ENCODE measurements around the gene SAMD1. TPM values are rescaled to one million over a fixed set of nuclear protein-coding genes. Genes with fewer than 3 reads are reported as not detected.
A peak's percentile ranks its signal among the peaks of the same experiment; 100 is the strongest.

Gene SAMD1
- total and polyA plus RNA-seq, 2 of the 13 experiments (the other 11 are each of a cell fraction or from before 2014, with no cell fraction given), result 17.5 to 45.0 TPM

DNA sequence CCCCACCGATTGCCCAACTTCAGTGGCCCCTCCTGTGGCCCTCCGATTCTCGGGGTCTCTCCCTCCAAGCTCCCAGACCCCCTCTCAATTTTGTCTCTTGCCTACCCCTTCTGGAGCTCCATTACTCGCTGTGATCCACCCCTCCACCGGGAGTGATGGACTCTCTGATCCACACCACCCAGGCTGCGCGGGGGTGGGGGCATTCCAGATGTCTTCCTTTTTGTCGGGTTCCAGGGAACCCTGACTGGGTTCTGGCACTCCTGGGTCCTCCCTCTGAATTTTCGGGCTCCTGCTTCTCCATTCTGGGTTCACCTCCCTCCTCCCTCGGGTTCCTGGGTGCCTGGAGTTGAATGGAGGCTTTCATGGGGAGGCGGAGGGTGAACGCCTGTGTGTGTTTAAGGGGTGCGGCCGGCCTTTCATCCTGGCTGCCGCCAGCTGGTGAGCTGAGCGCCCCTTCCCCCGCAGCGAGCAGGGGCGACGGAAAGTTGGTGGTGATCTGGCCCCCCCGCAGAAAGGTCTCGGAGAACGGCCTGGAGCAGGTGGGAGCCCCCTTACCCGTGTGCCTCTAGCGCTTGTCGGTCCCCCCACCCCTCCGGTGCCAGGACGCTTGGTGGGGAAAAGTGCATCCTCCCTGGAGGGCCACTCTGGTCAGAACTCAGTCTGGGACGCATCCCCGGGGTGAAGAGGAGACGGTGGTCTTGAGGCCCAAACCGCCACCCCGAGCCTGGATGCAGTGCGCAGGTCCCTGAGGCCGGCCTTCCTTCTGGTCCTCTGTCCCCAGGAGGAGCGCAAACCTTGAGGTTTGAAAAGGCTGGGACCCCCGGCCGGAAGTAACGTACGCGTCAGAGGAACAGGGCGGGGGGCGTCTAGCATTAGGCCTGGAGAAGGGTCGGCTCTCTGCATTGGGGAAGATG is 16.4 kb downstream of the SAMD1 start (continued):
- no peak for TF ChIP-seq SOX6 (IDR thresholded peaks at IDR 0.05)
- no peak for TF ChIP-seq SOX6 (CRISPR knock-in tag; IDR thresholded peaks at IDR 0.05)
- no peak for TF ChIP-seq KDM4B (CRISPR knock-in tag; IDR thresholded peaks at IDR 0.05)
- no peak for TF ChIP-seq HNF4G (IDR thresholded peaks at IDR 0.05; ENCODE audit: borderline replicate concordance, low read depth, low read length)
- no peak for TF ChIP-seq HNF4G (CRISPR knock-in tag; IDR thresholded peaks at IDR 0.05; ENCODE audit: borderline replicate concordance, low read depth)
- no peak for TF ChIP-seq YEATS2 (CRISPR knock-in tag; IDR thresholded peaks at IDR 0.05; ENCODE audit: borderline replicate concordance)
- no peak for TF ChIP-seq ZFP41 (CRISPR knock-in tag; IDR thresholded peaks at IDR 0.05; ENCODE audit: borderline replicate concordance)
- TF ChIP-seq, protein P1, sequence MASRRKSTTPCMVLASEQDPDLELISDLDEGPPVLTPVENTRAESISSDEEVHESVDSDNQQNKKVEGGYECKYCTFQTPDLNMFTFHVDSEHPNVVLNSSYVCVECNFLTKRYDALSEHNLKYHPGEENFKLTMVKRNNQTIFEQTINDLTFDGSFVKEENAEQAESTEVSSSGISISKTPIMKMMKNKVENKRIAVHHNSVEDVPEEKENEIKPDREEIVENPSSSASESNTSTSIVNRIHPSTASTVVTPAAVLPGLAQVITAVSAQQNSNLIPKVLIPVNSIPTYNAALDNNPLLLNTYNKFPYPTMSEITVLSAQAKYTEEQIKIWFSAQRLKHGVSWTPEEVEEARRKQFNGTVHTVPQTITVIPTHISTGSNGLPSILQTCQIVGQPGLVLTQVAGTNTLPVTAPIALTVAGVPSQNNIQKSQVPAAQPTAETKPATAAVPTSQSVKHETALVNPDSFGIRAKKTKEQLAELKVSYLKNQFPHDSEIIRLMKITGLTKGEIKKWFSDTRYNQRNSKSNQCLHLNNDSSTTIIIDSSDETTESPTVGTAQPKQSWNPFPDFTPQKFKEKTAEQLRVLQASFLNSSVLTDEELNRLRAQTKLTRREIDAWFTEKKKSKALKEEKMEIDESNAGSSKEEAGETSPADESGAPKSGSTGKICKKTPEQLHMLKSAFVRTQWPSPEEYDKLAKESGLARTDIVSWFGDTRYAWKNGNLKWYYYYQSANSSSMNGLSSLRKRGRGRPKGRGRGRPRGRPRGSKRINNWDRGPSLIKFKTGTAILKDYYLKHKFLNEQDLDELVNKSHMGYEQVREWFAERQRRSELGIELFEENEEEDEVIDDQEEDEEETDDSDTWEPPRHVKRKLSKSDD (CRISPR knock-in tag; IDR thresholded peaks at IDR 0.05; ENCODE audit: low read depth), result 0 out of 2 replicates have a peak, but pooled peaks have one; percentile 25
- TF ChIP-seq ZFYVE20 (CRISPR knock-in tag; IDR thresholded peaks at IDR 0.05; ENCODE audit: borderline replicate concordance, low read depth), result no peak
- TF ChIP-seq, protein P2, sequence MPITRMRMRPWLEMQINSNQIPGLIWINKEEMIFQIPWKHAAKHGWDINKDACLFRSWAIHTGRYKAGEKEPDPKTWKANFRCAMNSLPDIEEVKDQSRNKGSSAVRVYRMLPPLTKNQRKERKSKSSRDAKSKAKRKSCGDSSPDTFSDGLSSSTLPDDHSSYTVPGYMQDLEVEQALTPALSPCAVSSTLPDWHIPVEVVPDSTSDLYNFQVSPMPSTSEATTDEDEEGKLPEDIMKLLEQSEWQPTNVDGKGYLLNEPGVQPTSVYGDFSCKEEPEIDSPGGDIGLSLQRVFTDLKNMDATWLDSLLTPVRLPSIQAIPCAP (CRISPR knock-in tag; IDR thresholded peaks at IDR 0.05; ENCODE audit: low read depth), result no peak
- no peak for TF ChIP-seq HIVEP1 (CRISPR knock-in tag; IDR thresholded peaks at IDR 0.05)
- TF ChIP-seq ESRRA (CRISPR knock-in tag; IDR thresholded peaks at IDR 0.05; ENCODE audit: low read depth), result no peak
- no peak for TF ChIP-seq HHEX (CRISPR knock-in tag; IDR thresholded peaks at IDR 0.05)
- TF ChIP-seq ZNF382 (CRISPR knock-in tag; IDR thresholded peaks at IDR 0.05; ENCODE audit: borderline replicate concordance), result no peak
- TF ChIP-seq ZNF430 (CRISPR knock-in tag; IDR thresholded peaks at IDR 0.05), result no peak
- no peak for TF ChIP-seq ARNT (IDR thresholded peaks at IDR 0.05)
- TF ChIP-seq, protein P3, sequence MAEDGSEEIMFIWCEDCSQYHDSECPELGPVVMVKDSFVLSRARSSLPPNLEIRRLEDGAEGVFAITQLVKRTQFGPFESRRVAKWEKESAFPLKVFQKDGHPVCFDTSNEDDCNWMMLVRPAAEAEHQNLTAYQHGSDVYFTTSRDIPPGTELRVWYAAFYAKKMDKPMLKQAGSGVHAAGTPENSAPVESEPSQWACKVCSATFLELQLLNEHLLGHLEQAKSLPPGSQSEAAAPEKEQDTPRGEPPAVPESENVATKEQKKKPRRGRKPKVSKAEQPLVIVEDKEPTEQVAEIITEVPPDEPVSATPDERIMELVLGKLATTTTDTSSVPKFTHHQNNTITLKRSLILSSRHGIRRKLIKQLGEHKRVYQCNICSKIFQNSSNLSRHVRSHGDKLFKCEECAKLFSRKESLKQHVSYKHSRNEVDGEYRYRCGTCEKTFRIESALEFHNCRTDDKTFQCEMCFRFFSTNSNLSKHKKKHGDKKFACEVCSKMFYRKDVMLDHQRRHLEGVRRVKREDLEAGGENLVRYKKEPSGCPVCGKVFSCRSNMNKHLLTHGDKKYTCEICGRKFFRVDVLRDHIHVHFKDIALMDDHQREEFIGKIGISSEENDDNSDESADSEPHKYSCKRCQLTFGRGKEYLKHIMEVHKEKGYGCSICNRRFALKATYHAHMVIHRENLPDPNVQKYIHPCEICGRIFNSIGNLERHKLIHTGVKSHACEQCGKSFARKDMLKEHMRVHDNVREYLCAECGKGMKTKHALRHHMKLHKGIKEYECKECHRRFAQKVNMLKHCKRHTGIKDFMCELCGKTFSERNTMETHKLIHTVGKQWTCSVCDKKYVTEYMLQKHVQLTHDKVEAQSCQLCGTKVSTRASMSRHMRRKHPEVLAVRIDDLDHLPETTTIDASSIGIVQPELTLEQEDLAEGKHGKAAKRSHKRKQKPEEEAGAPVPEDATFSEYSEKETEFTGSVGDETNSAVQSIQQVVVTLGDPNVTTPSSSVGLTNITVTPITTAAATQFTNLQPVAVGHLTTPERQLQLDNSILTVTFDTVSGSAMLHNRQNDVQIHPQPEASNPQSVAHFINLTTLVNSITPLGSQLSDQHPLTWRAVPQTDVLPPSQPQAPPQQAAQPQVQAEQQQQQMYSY (CRISPR knock-in tag; IDR thresholded peaks at IDR 0.05), result no peak
- no peak for TF ChIP-seq PPARG (CRISPR knock-in tag; conservative IDR thresholded peaks at IDR 0.05)
- no peak for TF ChIP-seq KDM2A (CRISPR knock-in tag; IDR thresholded peaks at IDR 0.05; ENCODE audit: borderline replicate concordance, low read depth)
- no peak for TF ChIP-seq JDP2 (CRISPR knock-in tag; IDR thresholded peaks at IDR 0.05; ENCODE audit: borderline replicate concordance)
- TF ChIP-seq ZNF549 (CRISPR knock-in tag; IDR thresholded peaks at IDR 0.05), result no peak
- no peak for TF ChIP-seq TBP (CRISPR knock-in tag; IDR thresholded peaks at IDR 0.05)
- no peak for TF ChIP-seq MIXL1 (CRISPR knock-in tag; IDR thresholded peaks at IDR 0.05)
- peak; percentile 38; the same call in 1 of the 2 replicates for TF ChIP-seq ZNF263 (CRISPR knock-in tag; IDR thresholded peaks at IDR 0.05)
